NCI-H1105 (cell line): Measurements from ENCODE around the gene CHRNA4.

Source experiments
- DNase-seq: peaks from one replicate; lab custom pipeline; 2025; lab: John Stamatoyannopoulos, UW

CHRNA4 gene

GRCh38 chr20:63320041-63320511 lies 41.1 kb downstream of the CHRNA4 start:
- no peak for DNase-seq

GRCh38 chr20:63319164-63320040 lies 41.7 kb downstream of the CHRNA4 start:
- DNase-seq = no peak

- no peak for DNase-seq
Observed at GRCh38 chr20:63318391-63319163, 42.6 kb downstream of the CHRNA4 start.

GRCh38 chr20:63317601-63318291 lies 43.4 kb downstream of the CHRNA4 start:
- no peak for DNase-seq

DNA sequence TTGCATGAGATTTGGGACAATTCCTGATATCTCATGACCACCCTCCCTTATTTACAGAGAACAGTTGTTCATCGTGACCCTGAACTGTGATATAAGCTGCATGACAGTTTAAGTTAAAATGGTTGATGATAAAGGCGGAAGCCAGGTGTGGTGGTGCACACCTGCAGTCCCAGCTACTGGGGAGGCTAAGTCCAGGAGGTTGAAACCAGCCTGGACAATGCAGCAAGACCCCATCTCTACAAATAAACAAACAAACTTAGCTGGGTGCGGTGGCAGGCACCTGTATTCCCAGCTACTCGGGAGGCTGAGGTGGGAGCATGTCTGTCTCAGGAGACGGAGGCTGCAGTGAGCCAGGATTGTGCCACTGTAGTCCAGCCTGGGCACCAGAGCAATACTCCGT lies 44.1 kb downstream of the CHRNA4 start:
- DNase-seq = no peak

GRCh38 chr20:63316502-63316921 lies 44.6 kb downstream of the CHRNA4 start:
- no peak for DNase-seq

- no peak for DNase-seq
Observed at GRCh38 chr20:63315731-63316491, 45.2 kb downstream of the CHRNA4 start.

DNA sequence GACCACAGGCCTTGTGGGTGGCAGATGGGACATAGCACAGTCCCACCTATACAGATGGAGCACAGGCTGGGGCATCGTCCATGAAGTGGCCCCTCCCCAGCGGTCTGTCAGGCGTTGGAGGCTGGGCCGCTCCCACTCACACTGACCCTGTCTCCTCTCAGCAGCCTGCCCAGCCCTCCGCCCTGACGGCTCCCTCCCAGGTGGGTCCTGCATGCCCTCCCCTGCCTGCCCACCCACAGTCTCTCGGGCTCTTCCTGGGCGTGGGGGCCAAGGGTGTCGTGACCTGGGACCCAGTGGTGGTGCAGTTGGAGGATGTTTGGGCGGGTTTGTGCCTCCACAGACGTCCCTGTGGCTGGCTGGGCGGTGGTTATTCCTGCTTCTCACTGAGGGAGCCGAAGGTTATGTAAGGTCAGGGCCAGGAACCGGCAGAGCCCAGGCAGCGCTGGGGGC lies 45.9 kb downstream of the CHRNA4 start:
- DNase-seq = no peak

DNA sequence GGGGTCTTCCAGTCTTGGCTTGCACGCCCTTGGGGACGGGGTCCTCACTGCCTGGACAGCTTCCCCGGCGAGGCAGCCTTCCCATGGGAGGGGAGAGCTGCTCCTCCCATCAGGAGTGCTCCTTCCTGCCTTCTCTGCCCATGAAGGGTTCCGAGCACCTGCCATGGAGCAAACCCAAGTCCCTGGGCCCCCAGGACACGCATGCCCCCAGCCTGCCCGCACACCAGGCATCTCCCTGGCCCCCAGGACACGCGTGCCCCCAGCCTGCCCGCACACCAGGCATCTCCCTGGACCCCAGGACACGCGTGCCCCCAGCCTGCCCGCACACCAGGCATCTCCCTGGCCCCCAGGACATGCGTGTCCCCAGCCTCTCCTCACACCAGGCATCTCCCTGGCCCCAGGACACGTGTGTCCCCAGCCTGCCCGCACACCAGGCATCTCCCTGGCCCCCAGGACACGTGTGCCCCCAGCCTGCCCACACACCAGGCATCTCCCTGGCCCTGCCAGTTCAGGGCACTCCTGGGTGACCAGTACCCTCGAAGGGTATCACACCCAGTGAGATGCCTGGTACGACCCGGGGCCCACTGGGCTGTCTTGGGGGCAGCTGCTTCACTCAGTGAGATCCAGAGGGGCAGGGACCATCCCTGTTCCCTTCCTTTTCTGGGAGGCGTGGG lies 46.4 kb downstream of the CHRNA4 start:
- DNase-seq = no peak

DNA sequence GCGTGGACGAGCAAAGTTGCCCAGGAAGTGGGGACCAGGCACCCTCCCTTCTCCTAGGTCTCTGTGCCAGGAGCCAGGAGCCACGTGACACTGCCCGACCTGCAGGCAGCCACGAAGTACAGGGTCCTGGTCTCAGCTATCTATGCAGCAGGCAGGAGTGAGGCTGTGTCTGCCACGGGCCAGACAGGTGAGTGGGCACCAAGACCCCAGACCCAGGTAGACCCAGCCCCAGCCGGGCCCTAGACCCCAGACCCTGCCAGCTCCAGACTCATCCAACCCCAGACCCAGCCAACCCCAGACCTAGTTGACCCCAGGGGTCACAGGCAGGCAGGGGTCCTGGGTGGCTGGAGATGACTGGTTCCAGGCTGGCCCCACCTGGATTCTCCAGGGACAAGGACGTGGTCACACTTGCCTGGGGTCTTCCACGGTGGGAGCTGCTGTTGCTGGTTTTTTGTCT lies 47.1 kb downstream of the CHRNA4 start:
- no peak for DNase-seq

DNA sequence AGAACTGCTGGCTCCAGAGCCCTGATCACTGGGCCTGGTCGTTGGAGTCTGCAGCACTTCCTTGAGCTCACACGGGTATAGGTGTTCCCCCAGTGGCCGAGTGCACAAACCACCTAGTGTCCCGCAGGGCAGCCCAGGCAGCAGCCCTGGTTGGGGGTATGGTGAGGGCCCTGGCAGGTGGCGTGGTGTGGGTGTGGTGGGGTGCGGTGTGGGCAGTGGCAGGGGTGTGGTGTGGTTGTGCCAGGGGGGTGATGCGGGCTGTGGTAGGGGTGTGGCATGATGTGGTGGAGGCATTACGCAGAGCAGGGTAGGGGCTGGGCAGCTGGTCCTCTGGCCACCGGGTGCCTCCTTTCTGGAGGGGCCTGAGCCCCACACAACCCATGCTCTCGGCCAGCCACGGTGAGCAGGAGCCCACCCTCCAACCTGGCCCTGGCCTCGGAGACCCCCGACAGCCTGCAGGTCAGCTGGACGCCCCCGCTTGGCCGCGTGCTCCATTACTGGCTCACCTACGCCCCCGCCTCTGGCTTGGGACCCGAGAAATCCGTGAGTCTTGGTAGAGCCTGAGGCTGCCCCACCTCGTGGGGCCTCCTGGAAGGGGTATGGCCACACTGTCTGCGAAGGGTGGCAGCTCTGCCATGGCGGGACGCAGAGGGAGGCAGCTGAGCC lies 47.7 kb downstream of the CHRNA4 start:
- no peak for DNase-seq

DNA sequence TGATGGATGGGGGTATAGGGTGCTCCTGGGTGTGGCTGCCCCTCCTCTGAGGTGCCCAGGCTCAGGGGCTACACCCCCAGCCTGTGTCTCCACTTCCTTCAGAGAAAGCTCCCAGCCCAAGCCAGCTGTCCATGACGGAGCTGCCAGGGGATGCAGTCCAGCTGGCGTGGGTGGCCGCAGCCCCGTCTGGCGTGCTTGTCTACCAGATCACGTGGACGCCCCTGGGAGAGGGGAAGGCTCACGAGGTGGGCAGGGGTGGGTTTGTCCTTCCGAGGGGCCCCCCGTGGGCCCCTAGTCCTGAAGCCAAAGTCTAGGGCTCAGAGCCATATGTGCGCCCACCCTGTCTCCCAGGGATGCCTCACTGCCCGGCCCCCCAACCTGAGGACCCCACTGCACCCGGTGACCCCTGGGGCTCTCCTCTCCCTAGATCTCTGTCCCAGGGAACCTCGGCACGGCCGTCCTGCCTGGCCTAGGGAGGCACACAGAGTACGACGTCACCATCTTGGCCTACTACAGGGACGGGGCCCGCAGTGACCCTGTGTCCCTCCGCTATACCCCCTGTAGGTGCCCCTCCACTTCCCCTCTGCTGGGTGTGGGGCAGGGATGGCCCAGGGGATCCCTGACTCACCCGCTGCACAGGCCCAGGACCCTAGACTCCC lies 48.3 kb downstream of the CHRNA4 start:
- no peak for DNase-seq

GRCh38 chr20:63312273-63312672 lies 48.9 kb downstream of the CHRNA4 start:
- DNase-seq = no peak

- no peak for DNase-seq
Observed at GRCh38 chr20:63311833-63312243, 49.3 kb downstream of the CHRNA4 start.

GRCh38 chr20:63311186-63311832 lies 49.8 kb downstream of the CHRNA4 start:
- DNase-seq = no peak

- no peak for DNase-seq
Observed at GRCh38 chr20:63310265-63310991, 50.7 kb downstream of the CHRNA4 start.

DNA sequence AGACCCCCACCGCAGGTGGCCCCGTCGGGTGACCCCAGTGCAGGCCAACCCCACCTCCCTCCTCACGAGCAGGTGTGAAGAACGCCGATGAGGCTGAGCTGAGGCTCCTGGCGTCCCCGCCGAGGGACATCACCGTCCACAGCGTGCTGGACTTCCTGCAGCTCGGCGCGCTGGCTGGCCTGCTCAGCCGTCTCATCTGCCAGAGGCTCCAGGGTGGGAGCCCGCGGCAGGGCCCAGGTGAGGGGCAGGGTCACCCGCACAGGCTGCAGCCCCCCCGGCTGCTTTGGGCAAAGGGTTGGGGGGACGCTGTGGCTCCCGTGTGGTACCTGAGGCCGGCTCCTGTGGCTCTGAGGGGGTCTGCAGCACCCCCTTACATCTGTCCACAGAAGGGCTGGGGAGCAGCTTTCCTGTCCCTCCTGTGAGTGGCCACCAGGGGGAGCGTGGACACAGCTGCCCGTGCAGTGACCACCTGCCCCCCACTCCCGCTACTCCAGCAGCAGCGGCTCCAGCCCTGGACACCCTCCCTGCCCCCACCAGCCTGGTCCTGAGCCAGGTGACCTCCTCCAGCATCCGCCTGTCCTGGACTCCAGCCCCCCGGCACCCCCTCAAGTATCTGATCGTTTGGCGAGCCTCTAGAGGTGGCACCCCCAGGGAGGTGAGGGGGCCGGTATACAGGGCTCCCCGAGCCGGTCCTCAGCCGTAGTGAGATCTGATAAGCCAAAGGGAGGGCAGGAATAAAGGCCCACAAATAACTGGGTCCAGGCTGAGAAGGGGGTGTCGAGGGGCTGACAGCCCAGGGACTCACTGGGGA lies 51.7 kb downstream of the CHRNA4 start:
- DNase-seq = no peak
